ENCODE measurements around the gene ATP5ME. TPM values are rescaled to one million over a fixed set of nuclear protein-coding genes. Genes with fewer than 3 reads are reported as not detected.
A peak's percentile ranks its signal among the peaks of the same experiment; 100 is the strongest.
"Not testable (repeated sequence)": the region's sequence is repeated elsewhere in the genome, so short reads cannot be mapped to it uniquely, and the experiment has no call there.

Gene ATP5ME
- total RNA-seq, 2 donors from 2014 or later, result 98.4 to 120 TPM

GRCh38 chr4:710116-710515 lies 36.0 kb upstream of the ATP5ME start:
- Mint-ChIP-seq H3K27me3 (no peaks in the 10 kb centered on the region), H3K4me1 (peaks cover 26% of the 10 kb centered on the region), H3K27ac (peak overlapping the region; percentile 21), H3K4me3 (no peak overlapping the region), H3K36me3 (ENCODE audit: low read depth) (no peaks in the 10 kb centered on the region)
- DNase-seq (no peak), ATAC-seq (no peak)
- no peaks in the 10 kb centered on the region for H3K9me3 ChIP-seq (ENCODE audit: control insufficient read depth, low read length, poor library complexity, severe bottlenecking)

DNA sequence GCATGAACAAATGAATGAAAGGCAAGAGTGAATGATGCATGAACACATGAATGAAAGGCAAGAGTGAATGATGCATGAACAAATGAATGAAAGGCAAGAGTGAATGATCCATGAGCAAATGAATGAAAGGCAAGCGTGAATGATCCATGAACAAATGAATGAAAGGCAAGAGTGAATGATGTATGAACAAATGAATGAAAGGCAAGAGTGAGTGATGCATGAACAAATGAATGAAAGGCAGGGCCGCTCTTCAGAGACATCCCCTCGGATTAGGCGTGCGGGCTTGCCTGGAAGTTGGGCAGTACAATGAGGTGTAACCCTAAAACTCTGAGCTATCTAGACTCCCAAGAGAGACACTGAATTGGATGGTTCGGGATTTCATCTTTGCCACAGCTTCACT lies 35.3 kb upstream of the ATP5ME start:
- Mint-ChIP-seq H3K4me1 (peaks cover 23% of the 10 kb centered on the region), H3K27me3 (no peaks in the 10 kb centered on the region), H3K36me3 (ENCODE audit: low read depth) (no peaks in the 10 kb centered on the region), H3K4me3 (no peak overlapping the region), H3K27ac (peak overlapping the region; percentile 21)
- DNase-seq, result no peak
- ATAC-seq, result no peak
- H3K9me3 ChIP-seq (ENCODE audit: control insufficient read depth, low read length, poor library complexity, severe bottlenecking), result no peaks in the 10 kb centered on the region

GRCh38 chr4:708631-708933 lies 34.5 kb upstream of the ATP5ME start:
- Mint-ChIP-seq H3K4me3 (peak overlapping the region; percentile 45), H3K27me3 (no peaks in the 10 kb centered on the region), H3K27ac (no peak overlapping the region), H3K36me3 (ENCODE audit: low read depth) (no peaks in the 10 kb centered on the region), H3K4me1 (peaks cover 22% of the 10 kb centered on the region)
- ATAC-seq, result no peak
- no peaks in the 10 kb centered on the region for H3K9me3 ChIP-seq (ENCODE audit: control insufficient read depth, low read length, poor library complexity, severe bottlenecking)
- DNase-seq, result no peak

DNA sequence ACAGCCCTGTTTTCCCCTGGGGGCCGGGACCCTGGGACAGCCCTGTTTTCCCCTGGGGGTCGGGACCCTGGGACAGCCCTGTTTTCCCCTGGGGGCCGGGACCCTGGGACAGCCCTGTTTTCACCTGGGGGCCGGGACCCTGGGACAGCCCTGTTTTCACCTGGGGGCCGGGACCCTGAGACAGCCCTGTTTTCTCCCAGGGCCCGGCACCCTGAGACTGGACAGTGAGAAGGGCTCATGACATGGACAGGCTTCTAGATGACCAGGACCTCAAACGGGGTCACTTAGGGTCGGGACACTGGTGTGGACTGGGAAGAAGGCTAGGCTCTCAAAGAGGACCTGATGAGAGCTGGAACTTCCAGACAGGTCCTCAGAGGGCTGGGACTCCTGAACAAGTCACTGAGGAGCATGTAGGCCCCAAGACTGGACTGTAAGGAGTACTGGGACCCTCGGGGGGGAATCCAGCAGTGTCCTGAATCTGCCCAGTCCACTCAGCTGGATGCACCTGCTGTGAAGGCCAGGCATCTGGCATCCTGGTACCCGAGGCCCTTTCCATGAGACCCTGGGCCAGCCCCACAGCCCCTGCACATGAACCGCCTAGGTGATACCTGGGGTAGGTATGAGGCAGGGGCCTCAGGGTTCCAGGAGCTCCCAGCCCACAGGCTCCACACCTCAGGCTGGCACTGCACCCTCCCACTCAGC lies 34.0 kb upstream of the ATP5ME start:
- H3K27me3 Mint-ChIP-seq, result no peaks in the 10 kb centered on the region
- DNase-seq, result no peak
- no peak overlapping the region for H3K27ac Mint-ChIP-seq
- H3K4me1 Mint-ChIP-seq, result peaks cover 22% of the 10 kb centered on the region
- no peak for ATAC-seq
- no peaks in the 10 kb centered on the region for H3K36me3 Mint-ChIP-seq (ENCODE audit: low read depth)
- peak overlapping the region; percentile 45 for H3K4me3 Mint-ChIP-seq
- no peaks in the 10 kb centered on the region for H3K9me3 ChIP-seq (ENCODE audit: control insufficient read depth, low read length, poor library complexity, severe bottlenecking)

DNA sequence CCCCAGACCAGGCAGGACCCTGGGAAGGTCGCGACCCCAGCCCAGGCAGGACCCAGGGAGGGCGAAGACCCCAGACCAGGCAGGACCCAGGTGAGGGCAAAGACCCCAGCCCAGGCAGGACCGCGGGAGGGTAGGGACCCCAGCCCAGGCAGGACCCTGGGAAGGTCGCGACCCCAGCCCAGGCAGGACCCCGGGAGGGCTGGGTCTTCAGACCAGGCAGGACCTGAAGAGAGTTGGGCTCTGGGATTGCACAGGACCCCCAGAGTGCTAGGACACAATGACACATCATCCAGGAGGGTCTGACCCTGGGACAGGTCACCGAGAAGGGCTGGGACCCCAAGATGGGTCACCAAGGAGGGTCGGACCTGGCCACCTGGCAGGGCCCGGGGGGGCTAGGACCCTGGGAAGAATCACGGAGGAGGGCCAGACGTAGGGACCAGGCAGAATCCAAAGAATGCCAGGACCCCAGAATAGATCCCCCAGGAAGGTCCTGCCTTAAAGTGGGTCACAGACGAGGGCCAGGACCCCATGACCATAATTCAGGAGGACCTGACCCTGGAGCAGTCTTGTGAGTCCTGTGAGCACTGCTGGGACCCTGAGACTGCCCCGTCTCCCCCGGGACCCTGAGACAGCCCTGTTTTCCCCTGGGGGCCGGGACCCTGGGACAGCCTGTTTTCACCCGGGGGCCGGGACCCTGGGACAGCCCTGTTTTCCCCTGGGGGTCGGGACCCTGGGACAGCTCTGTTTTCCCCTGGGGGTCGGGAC lies 32.9 kb upstream of the ATP5ME start:
- DNase-seq (no peak), ATAC-seq (no peak)
- H3K36me3 Mint-ChIP-seq (ENCODE audit: low read depth), result no peaks in the 10 kb centered on the region
- H3K4me1 Mint-ChIP-seq, result peaks cover 22% of the 10 kb centered on the region
- H3K9me3 ChIP-seq (ENCODE audit: control insufficient read depth, low read length, poor library complexity, severe bottlenecking), result no peaks in the 10 kb centered on the region
- peak overlapping the region; percentile 21 for H3K4me3 Mint-ChIP-seq
- H3K27me3 Mint-ChIP-seq, result no peaks in the 10 kb centered on the region
- H3K27ac Mint-ChIP-seq, result no peak overlapping the region

- ATAC-seq; H3K4me3 Mint-ChIP-seq; H3K9me3 ChIP-seq (ENCODE audit: control insufficient read depth, low read length, poor library complexity, severe bottlenecking); H3K27ac Mint-ChIP-seq; DNase-seq; H3K27me3 Mint-ChIP-seq; H3K36me3 Mint-ChIP-seq (ENCODE audit: low read depth): not testable (repeated sequence)
- peaks cover 22% of the 10 kb centered on the region for H3K4me1 Mint-ChIP-seq
Observed at GRCh38 chr4:706083-706633, 32.1 kb upstream of the ATP5ME start.

- ATAC-seq, result peak; percentile 97
- H3K4me3 Mint-ChIP-seq, result peak within 1 kb of the TSS; percentile 90
- DNase-seq, result peak; percentile 94 to 97 (median 96)
- peak within 1 kb of the TSS; percentile 41 for H3K27ac Mint-ChIP-seq
- H3K36me3 Mint-ChIP-seq (ENCODE audit: low read depth), result no peaks in the 10 kb centered on the region
- peaks cover 22% of the 10 kb centered on the region for H3K4me1 Mint-ChIP-seq
- no peaks in the 10 kb centered on the region for H3K27me3 Mint-ChIP-seq
- H3K9me3 ChIP-seq (ENCODE audit: control insufficient read depth, low read length, poor library complexity, severe bottlenecking), result no peaks in the 10 kb centered on the region
Observed at GRCh38 chr4:705278-706082, 31.4 kb upstream of the ATP5ME start, which contains the start of gene PCGF3. TSS of gene PCGF3 (plus strand) at chr4:705832. CDS start at chr4:733681, 27,849 bp downstream.

DNA sequence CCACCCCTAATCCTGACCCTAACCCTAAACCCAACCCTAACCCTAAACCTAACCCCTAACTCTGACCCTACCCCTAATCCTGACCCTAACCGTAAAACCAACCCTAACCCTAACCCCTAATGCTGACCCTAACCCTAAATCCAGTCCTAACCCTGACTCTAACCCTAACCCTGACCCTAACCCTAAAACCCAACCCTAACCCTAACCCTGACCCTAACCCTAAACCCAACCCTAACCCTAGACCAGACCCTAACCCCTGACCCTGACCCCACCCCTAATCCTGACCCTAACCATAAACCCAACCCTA lies 30.8 kb upstream of the ATP5ME start:
- Mint-ChIP-seq H3K4me1 (peaks cover 17% of the 10 kb centered on the region), H3K36me3 (ENCODE audit: low read depth) (no peaks in the 10 kb centered on the region), H3K27ac (peak overlapping the region; percentile 41), H3K4me3 (peak overlapping the region; percentile 90), H3K27me3 (no peaks in the 10 kb centered on the region)
- no peaks in the 10 kb centered on the region for H3K9me3 ChIP-seq (ENCODE audit: control insufficient read depth, low read length, poor library complexity, severe bottlenecking)
- DNase-seq (no peak), ATAC-seq (no peak)

- peak overlapping the region; percentile 90 for H3K4me3 Mint-ChIP-seq
Observed at GRCh38 chr4:704198-704891, 30.3 kb upstream of the ATP5ME start.

GRCh38 chr4:703336-704197 lies 29.5 kb upstream of the ATP5ME start:
- peak overlapping the region; percentile 12 for H3K4me3 Mint-ChIP-seq

More at GRCh38 chr4:704198-704891, 30.3 kb upstream of the ATP5ME start:
- Mint-ChIP-seq H3K27ac (peak overlapping the region; percentile 2), H3K4me1 (peaks cover 15% of the 10 kb centered on the region), H3K36me3 (ENCODE audit: low read depth) (no peaks in the 10 kb centered on the region), H3K27me3 (no peaks in the 10 kb centered on the region)
- DNase-seq (no peak), ATAC-seq (no peak)
- H3K9me3 ChIP-seq (ENCODE audit: control insufficient read depth, low read length, poor library complexity, severe bottlenecking), result no peaks in the 10 kb centered on the region

DNA sequence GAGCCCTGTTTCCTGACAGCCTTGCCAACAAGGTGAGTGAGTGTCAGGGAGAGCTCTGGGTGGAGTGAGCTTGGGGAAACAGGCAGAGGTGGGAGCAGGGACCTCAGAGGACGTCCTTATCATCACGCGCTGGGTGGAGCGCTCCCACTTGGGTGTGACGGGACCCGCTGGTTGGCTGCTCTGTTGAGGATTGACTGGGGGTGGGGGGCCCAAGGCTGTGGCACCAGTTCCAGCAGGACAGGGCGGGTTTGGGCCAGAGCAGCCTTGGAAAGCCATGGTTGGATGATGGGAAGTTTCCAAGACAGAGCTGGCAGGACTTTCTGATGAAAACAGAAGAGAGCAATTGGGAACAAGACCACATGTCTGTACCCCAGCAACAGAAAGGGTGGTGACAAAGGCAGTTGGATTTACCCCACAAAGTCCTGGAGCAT lies 28.6 kb upstream of the ATP5ME start:
- no peak for ATAC-seq
- no peak overlapping the region for H3K4me3 Mint-ChIP-seq

More at GRCh38 chr4:703336-704197, 29.5 kb upstream of the ATP5ME start:
- Mint-ChIP-seq H3K27me3 (no peaks in the 10 kb centered on the region), H3K27ac (no peak overlapping the region), H3K4me1 (peaks cover 11% of the 10 kb centered on the region), H3K36me3 (ENCODE audit: low read depth) (no peaks in the 10 kb centered on the region)
- H3K9me3 ChIP-seq (ENCODE audit: control insufficient read depth, low read length, poor library complexity, severe bottlenecking), result no peaks in the 10 kb centered on the region
- DNase-seq (no peak), ATAC-seq (no peak)

More for the DNA sequence above, 28.6 kb upstream of the ATP5ME start:
- DNase-seq, result no peak
- Mint-ChIP-seq H3K27me3 (no peaks in the 10 kb centered on the region), H3K4me1 (peaks cover 10% of the 10 kb centered on the region), H3K36me3 (ENCODE audit: low read depth) (no peaks in the 10 kb centered on the region), H3K27ac (no peak overlapping the region)
- no peaks in the 10 kb centered on the region for H3K9me3 ChIP-seq (ENCODE audit: control insufficient read depth, low read length, poor library complexity, severe bottlenecking)

All from T-helper 17 cell (primary cell).